GM19043 (cell line): ENCODE measurements around the gene BRS3.
"Not testable (repeated sequence)": the region's sequence is repeated elsewhere in the genome, so short reads cannot be mapped to it uniquely, and the experiment has no call there.

Experiments used
- ATAC-seq: cut with Tn5 transposase; IDR thresholded peaks from one replicate; pipeline ENCODE4 v1.9.1; 2021; ENCODE audit warnings: low read depth; ENCODE audit not compliant: unreplicated experiment

BRS3 gene

GRCh38 chrX:136487647-136488046 lies at the start of gene BRS3:
Gene BRS3 (plus strand): TSS chrX:136487947. CDS start chrX:136488115, 168 bp downstream.
- ATAC-seq: no peak

GRCh38 chrX:136438192-136438591 lies 49.6 kb upstream of the BRS3 start:
- no peak for ATAC-seq

GRCh38 chrX:136445674-136446073 lies 42.1 kb upstream of the BRS3 start:
- ATAC-seq: not testable (repeated sequence)

GRCh38 chrX:136446208-136446607 lies 41.5 kb upstream of the BRS3 start:
- no peak for ATAC-seq

DNA sequence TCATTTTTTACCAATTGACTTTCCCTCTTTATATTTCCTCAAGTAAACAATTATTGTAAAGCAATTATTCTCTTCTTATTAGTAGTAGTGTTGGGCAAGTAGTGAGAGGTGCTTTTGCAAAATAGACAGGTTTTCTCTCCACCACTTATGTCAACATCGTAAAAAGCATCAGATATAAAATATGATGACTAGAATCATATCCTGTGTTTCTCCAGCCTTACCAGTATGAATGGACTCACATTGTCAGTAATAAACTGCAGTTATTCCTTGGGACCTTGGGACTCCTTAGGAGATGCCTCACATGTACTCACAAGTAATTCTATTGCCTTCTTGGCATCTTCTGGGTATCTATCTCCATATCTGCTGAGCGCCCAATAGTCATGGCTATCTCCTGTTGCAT lies 40.4 kb upstream of the BRS3 start:
- ATAC-seq: no peak

GRCh38 chrX:136447968-136448367 lies 39.8 kb upstream of the BRS3 start:
- no peak for ATAC-seq

DNA sequence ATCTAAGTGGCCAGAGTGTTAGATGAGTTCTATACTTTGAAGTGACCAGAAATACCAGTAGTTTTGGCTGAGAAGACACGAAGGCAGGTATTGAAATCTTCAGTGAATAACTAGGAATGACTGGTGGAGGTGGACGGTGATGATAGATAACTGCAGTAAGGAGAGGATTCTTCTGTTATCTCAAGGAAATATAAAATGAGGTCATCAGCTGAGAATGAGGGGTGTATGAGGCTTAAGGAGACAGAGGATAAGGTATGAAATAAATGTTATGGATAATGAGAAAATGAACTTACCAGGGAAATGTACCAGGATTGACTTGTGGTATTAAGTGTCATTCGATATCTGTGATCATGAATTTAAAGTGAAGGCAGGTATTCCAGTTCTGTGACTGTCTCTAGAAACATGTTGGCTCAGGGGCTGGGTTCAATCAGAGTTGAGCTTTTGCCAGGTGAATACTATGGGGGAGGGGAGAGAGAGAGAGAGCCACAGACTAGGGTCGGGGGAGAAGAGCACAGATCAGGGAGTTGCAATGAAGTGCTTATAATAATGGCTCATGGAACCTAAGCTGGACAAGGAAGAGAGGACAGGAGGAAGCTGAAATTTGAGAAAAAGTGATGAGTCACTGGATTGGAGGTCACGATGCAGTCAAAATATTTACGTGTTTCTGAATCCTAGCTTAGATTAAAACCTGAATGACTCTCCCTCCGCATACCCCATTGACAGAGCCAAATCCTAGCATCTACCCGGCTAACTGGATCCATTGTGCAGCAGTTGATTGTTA lies 37.5 kb upstream of the BRS3 start:
- no peak for ATAC-seq

GRCh38 chrX:136452614-136453013 lies 35.1 kb upstream of the BRS3 start:
- ATAC-seq: no peak

DNA sequence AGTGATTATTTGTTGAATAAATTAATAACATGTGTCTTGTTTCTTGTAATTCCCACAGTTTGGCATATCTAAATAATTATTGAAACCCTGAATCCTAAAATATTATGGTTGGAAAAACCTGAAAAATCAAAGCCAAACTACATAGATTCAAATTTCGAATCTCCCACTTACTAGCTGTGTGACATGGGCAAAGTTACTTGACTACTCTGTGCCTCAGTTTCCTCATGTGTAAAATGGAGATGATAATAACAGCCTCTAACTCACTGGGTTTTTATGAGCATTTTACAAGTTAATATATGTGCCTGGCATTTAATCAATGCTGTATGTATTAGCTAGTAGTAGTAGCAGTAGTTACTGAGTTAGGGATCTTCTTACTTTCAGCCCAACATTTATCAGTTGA lies 34.6 kb upstream of the BRS3 start:
- ATAC-seq: no peak

- no peak for ATAC-seq
Observed at GRCh38 chrX:136453771-136454170, 34.0 kb upstream of the BRS3 start.

DNA sequence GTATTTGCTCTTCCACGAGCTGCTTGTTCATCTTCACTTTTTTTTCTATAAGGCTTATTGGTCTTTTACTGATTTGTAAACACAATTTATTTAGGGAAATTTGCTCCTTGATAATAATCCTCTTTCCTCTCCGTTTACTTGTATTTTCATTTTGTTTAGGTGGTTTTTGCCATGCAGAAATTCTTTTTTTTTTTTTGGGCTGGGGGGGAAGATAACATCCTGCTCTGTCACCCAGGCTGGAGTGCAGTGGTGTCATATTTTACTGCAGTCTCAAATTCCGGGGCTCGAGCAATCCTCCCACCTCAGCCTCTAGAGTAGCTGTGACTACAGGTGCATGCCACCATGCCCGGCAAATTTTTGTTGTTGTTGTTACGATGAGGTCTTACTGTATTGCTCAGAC lies 31.6 kb upstream of the BRS3 start:
- no peak for ATAC-seq

- ATAC-seq: no peak
Observed at GRCh38 chrX:136457303-136457917, 30.3 kb upstream of the BRS3 start.

DNA sequence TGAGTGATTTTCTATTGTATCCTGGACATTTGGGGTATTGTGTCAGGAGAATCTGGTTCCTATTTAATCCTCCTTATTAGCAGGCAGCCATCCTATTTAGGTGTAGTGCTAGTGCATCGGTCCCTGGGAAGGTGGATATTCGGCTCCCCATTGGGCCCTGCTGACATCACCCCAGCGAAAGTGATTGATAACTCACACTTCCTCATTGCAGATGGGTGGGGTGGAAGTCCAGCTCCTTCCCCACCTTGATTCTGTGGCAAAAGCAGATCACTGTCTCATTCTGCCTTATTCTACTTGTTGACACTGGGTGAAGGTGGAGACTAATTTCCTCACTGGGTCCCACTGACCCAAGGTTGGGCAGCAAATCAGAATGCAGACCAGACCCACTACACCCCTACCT lies 23.2 kb upstream of the BRS3 start:
- no peak for ATAC-seq

DNA sequence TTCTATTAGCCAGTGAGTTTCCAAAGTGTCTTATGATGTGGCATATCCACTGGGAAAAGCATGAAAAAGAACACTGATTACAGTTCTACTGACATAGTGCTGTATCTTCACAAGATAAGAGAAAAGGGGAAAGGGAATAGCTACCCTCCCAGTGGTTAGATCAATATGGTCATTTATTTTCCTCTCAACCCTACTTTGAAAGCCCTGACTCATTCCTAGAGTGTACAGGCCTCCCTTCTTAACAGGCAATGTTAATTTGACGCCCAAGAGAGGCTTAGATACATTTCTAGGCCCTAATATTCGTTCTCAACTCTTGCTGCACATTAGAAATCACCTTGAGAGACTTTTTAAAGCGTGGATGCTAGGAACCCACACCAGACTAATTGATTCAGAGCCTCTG lies 20.4 kb upstream of the BRS3 start:
- no peak for ATAC-seq

DNA sequence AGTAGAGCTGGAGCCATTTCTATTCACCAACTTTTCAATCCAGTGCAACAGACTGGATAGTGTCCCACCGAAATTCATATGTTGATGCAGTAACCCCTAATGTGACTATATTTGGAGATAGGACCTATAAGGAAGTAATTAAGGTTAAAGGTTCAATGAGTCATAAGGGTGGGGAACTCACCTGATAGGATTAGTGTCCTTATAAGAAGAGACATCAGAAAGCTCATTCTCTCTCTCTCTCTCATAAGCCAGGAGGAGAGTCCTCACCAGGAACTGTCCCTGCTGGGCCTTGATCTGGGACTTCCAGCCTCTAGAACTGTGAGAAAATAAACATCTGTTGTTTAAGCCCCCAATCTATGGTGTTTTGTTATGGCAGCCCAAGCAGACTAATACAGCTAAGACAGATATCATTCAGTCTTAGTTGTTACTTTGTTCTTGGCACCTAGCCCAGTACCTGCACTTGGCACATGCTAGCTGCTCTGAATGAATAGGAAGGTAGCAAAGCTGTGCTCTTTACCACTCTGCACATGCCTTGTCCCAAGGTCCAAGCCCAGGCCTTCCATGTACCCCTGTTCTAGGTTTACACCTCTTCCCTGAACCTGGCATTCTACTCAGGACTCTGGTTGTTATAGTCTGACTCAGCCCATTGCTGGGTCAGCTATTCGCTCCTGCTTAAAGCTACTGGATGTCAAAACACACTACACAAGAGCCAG lies 19.2 kb upstream of the BRS3 start:
- no peak for ATAC-seq

DNA sequence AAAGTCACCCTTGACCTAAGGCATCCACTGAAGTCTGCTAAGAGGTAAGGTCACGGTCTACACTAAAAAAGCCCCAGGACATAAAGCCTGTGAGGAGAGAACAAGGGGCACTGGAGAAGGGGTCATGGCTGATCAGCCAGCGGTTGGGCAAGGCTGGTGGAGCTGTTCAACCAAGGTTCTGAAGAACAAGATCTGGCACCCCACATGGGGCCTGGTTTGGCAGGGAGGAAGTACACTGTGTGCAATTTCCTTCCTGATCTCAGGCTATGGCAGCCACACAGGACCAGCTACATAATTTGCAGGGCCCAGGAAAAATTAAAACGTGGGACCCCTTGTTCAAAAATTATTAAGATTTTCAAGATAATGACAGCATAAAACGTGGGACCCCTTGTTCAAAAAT lies 14.1 kb upstream of the BRS3 start:
- no peak for ATAC-seq

- ATAC-seq: no peak
Observed at GRCh38 chrX:136475236-136475635, 12.5 kb upstream of the BRS3 start.

DNA sequence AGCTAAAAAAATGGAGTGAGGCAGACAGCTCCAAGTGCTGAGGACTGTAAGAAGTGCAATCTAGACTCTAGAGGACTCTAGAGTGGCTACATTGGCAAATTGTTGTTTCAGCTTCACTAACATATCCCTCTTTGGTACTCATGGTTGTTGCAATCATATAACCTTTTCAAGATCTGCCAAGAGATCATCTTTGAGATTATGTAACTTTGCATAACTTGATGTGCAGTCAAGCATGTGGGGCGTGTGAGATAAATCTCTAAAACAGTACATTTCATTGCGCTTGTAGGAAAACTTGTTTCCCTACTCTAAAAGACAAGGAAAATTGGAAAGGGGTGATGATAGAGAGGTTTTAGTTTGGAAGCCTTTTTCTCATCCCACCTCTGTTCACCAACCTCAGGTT lies 11.2 kb upstream of the BRS3 start:
- no peak for ATAC-seq

GRCh38 chrX:136477026-136477425 lies 10.7 kb upstream of the BRS3 start:
- ATAC-seq: no peak

DNA sequence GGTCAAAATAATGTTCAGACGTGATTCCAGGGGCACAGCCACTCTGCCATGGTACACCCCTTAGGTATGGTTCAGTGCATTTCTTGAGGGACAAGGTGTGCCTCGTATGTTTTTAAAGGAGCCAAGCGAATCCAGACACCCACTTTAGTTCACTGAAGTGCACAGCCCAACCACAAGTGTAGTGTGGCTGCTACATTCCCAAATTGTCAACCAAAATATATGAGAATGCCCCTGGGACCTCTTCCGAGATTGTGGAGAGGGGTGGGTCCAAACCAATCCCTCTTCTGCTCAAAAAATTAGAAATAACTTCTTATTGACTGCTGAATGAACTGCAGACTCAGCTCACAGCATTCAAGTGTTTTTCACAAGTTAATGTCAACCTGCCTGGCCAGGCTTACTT lies 7.4 kb upstream of the BRS3 start:
- no peak for ATAC-seq

GRCh38 chrX:136488706-136489105 lies 959 bp downstream of the BRS3 start:
- no peak for ATAC-seq

DNA sequence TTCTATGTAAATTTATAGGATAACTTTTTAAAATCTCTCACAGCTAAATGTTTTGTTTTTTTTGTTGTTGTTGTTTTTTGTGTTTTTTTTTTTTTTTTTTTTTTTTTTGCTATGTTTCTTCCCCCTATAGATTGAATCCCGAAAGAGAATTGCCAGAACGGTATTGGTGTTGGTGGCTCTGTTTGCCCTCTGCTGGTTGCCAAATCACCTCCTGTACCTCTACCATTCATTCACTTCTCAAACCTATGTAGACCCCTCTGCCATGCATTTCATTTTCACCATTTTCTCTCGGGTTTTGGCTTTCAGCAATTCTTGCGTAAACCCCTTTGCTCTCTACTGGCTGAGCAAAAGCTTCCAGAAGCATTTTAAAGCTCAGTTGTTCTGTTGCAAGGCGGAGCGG lies 4.1 kb downstream of the BRS3 start:
- ATAC-seq: no peak
